Measurements from ENCODE around the gene NDUFS6. TPM values are rescaled to one million over a fixed set of nuclear protein-coding genes. Genes with fewer than 3 reads are reported as not detected.
A peak's percentile ranks its signal among the peaks of the same experiment; 100 is the strongest.
"Not testable (repeated sequence)": the region's sequence is repeated elsewhere in the genome, so short reads cannot be mapped to it uniquely, and the experiment has no call there.

The NDUFS6 gene
- total and polyA plus RNA-seq, 8 donors: 26.8 to 55.8 (median 40.7) TPM

DNA sequence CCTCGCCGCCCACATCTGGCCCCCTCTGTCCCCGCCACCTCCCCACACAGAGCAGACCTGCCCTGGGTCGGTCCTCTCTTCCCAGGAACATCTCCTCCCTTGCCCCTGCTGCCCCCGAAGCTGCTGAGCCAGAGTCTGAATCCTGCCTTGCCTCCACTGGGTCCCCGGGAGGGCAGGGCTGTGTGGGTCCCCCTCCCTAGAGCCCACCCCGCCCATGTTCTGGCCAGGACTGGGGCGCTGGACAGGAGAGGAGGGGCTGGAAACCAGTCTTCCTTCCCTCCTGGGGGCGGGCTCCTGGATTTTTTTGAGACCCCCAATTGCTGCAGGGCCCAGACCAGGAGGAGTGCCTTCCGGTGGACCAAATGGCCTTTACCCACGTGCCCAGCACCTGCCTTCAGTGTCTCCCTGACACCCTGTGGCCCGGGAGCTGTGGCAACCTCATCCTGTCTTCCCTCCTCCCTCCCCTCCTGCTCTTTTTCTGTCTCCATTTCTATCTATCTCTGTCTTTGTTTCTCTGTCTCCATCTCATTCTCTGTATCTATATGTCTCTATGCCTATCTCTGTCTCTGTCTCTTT is 13.6 kb upstream of the NDUFS6 start:
- no peaks in the 10 kb centered on the region for H3K9me3 ChIP-seq
- H3K4me1 ChIP-seq: no peaks in the 10 kb centered on the region
- H3K36me3 ChIP-seq: no peaks in the 10 kb centered on the region
- intact Hi-C loops (cut with DNase I): no loop called here
- no peak overlapping the region for H3K4me3 ChIP-seq
- DNase-seq (peak in 2 of 4 donors; percentile 28 to 57), ATAC-seq (no peak)
- H3K27me3 ChIP-seq: peaks cover 0 to 47% of the 10 kb centered on the region in 2 donors
- H3K27ac ChIP-seq: no peak overlapping the region
- TF ChIP-seq, protein P1, sequence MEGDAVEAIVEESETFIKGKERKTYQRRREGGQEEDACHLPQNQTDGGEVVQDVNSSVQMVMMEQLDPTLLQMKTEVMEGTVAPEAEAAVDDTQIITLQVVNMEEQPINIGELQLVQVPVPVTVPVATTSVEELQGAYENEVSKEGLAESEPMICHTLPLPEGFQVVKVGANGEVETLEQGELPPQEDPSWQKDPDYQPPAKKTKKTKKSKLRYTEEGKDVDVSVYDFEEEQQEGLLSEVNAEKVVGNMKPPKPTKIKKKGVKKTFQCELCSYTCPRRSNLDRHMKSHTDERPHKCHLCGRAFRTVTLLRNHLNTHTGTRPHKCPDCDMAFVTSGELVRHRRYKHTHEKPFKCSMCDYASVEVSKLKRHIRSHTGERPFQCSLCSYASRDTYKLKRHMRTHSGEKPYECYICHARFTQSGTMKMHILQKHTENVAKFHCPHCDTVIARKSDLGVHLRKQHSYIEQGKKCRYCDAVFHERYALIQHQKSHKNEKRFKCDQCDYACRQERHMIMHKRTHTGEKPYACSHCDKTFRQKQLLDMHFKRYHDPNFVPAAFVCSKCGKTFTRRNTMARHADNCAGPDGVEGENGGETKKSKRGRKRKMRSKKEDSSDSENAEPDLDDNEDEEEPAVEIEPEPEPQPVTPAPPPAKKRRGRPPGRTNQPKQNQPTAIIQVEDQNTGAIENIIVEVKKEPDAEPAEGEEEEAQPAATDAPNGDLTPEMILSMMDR (IDR thresholded peaks at IDR 0.05): no peak

GRCh38 chr5:1788200-1788599 is 13.0 kb upstream of the NDUFS6 start:
- ATAC-seq (no peak), DNase-seq (no peak)
- peaks cover 0 to 41% of the 10 kb centered on the region in 2 donors for H3K27me3 ChIP-seq
- intact Hi-C loops (cut with DNase I): no loop called here
- H3K36me3 ChIP-seq: no peaks in the 10 kb centered on the region
- no peaks in the 10 kb centered on the region for H3K4me1 ChIP-seq
- TF ChIP-seq, protein P1 (IDR thresholded peaks at IDR 0.05): no peak
- no peaks in the 10 kb centered on the region for H3K9me3 ChIP-seq
- no peak overlapping the region for H3K27ac ChIP-seq
- no peak overlapping the region for H3K4me3 ChIP-seq

- peaks cover 0 to 35% of the 10 kb centered on the region in 2 donors for H3K27me3 ChIP-seq
- TF ChIP-seq, protein P1 (IDR thresholded peaks at IDR 0.05): no peak
- no peak overlapping the region for H3K27ac ChIP-seq
- intact Hi-C loops (cut with DNase I): no loop called here
- no peaks in the 10 kb centered on the region for H3K9me3 ChIP-seq
- H3K4me1 ChIP-seq: no peaks in the 10 kb centered on the region
- no peak for ATAC-seq
- DNase-seq: peak in 2 of 4 donors; percentile 17 to 31
- H3K36me3 ChIP-seq: no peaks in the 10 kb centered on the region
- H3K4me3 ChIP-seq: no peak overlapping the region
These were observed 12.4 kb upstream of the NDUFS6 start for GRCh38 chr5:1788828-1789227.

DNA sequence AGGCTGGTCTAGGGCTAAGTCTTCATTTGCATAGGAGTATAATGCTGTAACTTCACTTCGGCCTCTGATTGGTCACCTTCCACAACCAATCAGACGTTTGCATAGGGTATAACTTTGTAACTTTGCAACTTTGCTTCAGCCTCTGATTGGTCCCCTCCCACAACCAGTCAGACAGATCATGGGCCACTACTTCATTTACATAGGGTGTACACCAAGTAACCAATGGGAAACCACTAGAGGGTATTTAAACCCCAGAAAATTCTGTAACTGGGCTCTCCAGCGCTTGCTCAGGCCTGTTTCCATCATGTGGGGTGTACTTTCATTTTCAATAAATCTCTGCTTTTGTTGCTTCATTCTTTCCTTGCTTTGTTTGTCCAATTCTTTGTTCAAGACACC is 11.8 kb upstream of the NDUFS6 start:
- Histone ChIP-seq H3K27me3 (peaks cover 0 to 30% of the 10 kb centered on the region in 2 donors), H3K27ac (peak overlapping the region in 1 of 2 donors; percentile 13)
- ATAC-seq; intact Hi-C loops (cut with DNase I); H3K4me3 ChIP-seq; H3K9me3 ChIP-seq; DNase-seq; H3K36me3 ChIP-seq; H3K4me1 ChIP-seq: not testable (repeated sequence)

DNA sequence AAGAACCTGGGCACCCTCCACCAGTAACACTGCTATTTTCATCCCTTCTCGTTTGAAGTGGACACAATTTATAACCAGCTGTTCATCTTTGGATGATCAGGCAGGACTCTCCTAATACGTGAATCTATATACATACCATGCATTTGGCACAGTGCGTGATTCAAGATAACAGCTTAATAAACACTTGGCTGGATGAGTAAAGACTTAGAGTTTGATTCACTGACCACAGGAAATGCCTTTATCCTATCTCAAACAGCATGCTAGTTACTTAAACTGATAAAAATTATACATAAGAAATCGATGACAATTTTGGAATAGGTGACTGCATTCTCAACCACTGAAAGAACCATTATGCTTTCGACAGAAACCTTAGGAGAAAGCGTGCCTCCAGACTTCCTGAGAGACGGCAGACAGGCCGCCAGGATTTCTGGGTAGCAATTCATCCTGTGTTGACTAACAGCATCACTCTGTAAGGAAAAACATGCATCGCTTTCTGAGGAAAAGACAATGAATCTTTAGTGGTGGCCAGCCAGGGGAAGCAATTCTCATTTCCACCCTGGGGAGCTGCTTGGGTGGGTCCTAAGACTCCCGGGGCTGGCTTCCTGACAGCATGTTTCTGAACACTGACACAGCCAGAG is 11.3 kb upstream of the NDUFS6 start:
- peaks cover 0 to 30% of the 10 kb centered on the region in 2 donors for H3K27me3 ChIP-seq
- H3K36me3 ChIP-seq: no peaks in the 10 kb centered on the region
- H3K4me1 ChIP-seq: no peaks in the 10 kb centered on the region
- DNase-seq (peak in 1 of 4 donors; percentile 12), ATAC-seq (no peak)
- no peak overlapping the region for H3K4me3 ChIP-seq
- H3K9me3 ChIP-seq: no peaks in the 10 kb centered on the region
- peak overlapping the region in 1 of 2 donors; percentile 13 for H3K27ac ChIP-seq
- TF ChIP-seq, protein P1 (IDR thresholded peaks at IDR 0.05): no peak
- intact Hi-C loops (cut with DNase I): no loop called here
